ENCODE results near the gene REG1A.

Gene REG1A

DNA sequence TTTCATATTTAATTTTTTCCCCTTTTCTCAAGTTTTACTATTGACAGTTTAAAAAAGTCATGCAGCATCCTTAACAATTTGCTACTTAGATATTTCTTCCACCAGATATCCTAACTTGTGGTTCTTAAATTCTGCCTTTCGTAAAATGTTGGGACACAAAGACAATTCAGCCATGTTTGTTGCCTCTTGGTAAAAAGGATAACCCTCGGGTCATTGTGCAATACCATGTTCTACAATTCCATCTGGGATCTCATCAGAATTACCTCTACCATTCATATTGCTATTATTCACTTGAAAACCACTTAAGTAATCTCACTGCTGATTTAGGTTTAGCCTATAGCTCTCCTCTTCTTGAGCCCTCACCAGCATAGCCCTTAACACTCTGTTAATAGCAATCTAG, 19.3 kb upstream of the REG1A start:
- in situ Hi-C loops (cut with MboI; ENCODE audit: low sequenced_read_pairs, unreplicated experiment) = no loop called here
- DNase-seq (ENCODE audit: low spot score) = no peak
- TF ChIP-seq, protein P1, sequence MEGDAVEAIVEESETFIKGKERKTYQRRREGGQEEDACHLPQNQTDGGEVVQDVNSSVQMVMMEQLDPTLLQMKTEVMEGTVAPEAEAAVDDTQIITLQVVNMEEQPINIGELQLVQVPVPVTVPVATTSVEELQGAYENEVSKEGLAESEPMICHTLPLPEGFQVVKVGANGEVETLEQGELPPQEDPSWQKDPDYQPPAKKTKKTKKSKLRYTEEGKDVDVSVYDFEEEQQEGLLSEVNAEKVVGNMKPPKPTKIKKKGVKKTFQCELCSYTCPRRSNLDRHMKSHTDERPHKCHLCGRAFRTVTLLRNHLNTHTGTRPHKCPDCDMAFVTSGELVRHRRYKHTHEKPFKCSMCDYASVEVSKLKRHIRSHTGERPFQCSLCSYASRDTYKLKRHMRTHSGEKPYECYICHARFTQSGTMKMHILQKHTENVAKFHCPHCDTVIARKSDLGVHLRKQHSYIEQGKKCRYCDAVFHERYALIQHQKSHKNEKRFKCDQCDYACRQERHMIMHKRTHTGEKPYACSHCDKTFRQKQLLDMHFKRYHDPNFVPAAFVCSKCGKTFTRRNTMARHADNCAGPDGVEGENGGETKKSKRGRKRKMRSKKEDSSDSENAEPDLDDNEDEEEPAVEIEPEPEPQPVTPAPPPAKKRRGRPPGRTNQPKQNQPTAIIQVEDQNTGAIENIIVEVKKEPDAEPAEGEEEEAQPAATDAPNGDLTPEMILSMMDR (IDR thresholded peaks at IDR 0.05; ENCODE audit: borderline replicate concordance, control extremely low read depth, extremely low read depth, insufficient read depth, missing control alignments) = no peak

DNA sequence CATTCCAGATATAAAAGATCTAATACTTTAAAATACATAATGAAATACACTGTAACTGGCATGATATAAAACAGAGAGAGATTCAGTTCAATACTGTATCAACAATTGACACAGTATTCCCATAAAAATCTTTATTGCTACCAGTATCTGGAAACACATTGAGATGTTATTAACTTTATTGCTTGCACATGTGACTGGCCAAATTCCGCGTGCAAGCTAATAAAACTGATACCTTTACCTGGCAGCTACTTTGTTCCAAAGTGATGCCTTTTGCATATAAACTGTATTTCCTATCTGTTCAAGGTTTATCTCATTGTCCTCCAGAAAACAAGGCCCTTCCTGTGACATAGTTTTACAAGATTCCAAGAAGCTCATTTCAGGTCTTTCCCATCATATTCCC, 17.1 kb upstream of the REG1A start:
- in situ Hi-C loops (cut with MboI; ENCODE audit: low sequenced_read_pairs, unreplicated experiment) = no loop called here
- DNase-seq (ENCODE audit: low spot score) = no peak
- TF ChIP-seq, protein P1 (IDR thresholded peaks at IDR 0.05; ENCODE audit: borderline replicate concordance, control extremely low read depth, extremely low read depth, insufficient read depth, missing control alignments) = no peak

DNA sequence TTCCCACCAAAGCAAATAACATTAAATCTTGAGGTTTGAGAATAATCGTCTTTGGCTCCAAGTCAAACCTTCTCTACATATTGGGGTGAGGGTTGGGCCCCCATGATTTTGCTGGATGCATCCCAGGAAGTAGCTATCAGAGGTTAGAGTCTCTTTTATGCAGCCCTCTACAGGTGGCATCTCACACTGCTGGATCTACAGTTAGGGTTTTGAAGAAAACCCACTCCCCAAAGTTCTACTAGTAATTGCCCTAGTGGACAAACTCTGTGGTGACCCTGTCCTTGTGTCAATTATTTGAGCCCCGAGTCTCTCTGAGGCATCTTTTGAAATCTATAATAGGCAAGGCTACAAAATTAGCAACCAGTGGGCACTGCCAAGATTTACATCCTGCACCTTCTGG, 15.0 kb upstream of the REG1A start:
- TF ChIP-seq, protein P1 (IDR thresholded peaks at IDR 0.05; ENCODE audit: borderline replicate concordance, control extremely low read depth, extremely low read depth, insufficient read depth, missing control alignments) = no peak
- no peak for DNase-seq (ENCODE audit: low spot score)
- in situ Hi-C loops (cut with MboI; ENCODE audit: low sequenced_read_pairs, unreplicated experiment) = no loop called here

DNA sequence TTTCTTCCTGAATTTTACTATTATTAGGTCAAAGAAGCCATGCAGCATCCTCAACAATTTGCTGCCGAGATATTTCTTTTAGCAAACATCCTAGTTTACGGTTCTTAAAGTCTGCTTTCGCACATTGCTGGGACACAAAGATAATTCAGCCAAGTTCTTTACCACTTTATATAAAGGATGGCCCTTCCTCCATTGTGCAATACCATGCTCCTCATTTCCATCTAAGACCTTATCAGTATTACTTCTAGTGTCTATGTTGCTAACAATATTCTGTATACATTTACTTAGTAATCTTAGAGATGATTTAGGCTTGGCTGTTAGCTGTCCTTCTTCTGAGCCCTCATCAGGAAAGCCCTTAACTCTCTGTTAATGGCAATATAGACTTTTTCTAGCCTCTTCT, 8.0 kb upstream of the REG1A start:
- in situ Hi-C loops (cut with MboI; ENCODE audit: low sequenced_read_pairs, unreplicated experiment) = no loop called here
- TF ChIP-seq, protein P1 (IDR thresholded peaks at IDR 0.05; ENCODE audit: borderline replicate concordance, control extremely low read depth, extremely low read depth, insufficient read depth, missing control alignments) = no peak
- no peak for DNase-seq (ENCODE audit: low spot score)

DNA sequence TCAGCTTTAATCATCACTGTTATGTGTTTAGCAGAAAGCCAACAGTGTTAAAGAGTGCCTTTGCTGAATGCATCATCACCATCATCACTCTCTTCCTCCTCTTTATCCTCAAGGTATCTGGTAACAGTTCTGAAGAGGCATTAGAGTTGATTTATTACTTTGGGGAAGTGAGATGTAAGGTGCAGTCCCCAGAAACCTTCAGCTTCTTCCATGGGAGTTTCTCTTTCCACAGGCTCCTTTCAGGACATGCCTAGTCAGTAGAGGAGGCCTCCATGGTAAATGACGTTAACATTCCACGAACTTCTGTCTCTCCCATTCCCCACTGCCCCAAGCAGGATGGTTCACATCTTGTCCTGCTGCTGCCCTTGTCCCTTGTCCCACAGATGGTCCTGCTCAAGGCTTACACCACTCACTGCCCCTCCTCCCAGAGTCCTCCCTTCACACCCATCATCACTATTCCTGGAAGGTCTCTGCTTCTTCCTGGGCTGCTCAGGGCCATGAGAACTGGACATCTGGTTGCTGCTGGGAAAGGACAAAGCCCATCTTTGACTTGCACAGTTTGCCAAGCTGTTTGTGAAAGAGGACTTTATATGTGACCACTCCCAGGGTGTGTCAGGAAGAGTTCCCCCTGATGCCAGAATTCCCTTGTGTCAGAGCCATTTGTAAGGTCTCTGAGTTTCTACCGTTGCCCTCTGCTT, 5.3 kb upstream of the REG1A start:
- no peak for DNase-seq (ENCODE audit: low spot score)
- in situ Hi-C loops (cut with MboI; ENCODE audit: low sequenced_read_pairs, unreplicated experiment) = no loop called here
- TF ChIP-seq, protein P1 (IDR thresholded peaks at IDR 0.05; ENCODE audit: borderline replicate concordance, control extremely low read depth, extremely low read depth, insufficient read depth, missing control alignments) = no peak

DNA sequence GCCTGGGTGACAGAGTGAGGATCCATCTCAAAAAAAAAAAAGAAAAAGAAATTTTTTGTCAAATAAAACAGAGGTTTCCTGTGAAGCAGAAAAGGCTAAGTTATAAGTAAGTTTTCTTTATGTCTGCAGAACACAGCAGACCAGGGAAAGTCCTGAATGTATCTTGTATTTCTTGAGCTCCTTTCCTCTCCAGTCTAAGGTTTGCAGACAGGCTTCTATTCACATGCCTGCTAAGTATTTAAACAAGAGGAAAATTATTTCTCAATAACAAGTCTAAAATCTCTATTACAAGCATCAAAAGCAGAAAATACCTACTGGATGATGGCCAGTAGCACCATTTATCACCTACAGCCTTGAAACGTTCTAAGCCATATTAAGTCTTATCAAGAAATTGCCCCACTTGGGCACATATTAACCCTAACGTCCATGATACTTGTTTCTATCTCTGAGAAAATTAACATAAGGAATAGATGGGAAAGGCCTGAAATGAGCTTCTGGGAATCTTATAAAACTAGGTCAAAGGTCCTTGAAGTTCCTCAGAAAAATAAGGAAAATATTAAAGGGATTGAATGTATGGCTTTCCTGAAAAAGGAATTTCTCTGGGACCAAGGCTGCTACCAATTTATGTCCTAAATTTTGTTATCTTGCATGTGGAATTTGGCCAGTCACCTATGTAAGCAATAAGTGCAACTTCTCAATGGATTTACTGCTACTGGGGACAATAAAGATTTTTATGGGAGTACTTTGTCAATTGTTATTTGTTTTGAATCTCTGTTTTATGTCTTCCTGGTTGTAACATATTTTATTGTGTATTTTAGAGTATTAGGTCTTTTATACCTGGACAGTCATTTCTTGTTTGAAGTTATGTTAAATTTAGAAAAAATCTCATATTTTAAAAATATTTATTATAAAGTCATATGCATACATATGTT, 3.0 kb upstream of the REG1A start:
- in situ Hi-C loops (cut with MboI; ENCODE audit: low sequenced_read_pairs, unreplicated experiment) = no loop called here
- TF ChIP-seq, protein P1 (IDR thresholded peaks at IDR 0.05; ENCODE audit: borderline replicate concordance, control extremely low read depth, extremely low read depth, insufficient read depth, missing control alignments) = no peak
- DNase-seq (ENCODE audit: low spot score) = no peak

Measured in GM13976 (cell line).